CD14-positive monocyte (primary cell): ENCODE data around the gene DCAKD. TPM values are rescaled to one million over a fixed set of nuclear protein-coding genes. Genes with fewer than 3 reads are reported as not detected.

Experiments
- DNase-seq, 3 donors: peaks; one replicate each; pipeline ENCODE4 v3.0.0-alpha.2; 2011 to 2022
- H2AFZ ChIP-seq: 2 replicates; pipeline ENCODE4 v1.6.0; 2012; ENCODE audit warnings: mild to moderate bottlenecking, low read depth, low read length, inconsistent platforms; ENCODE audit not compliant: insufficient read depth, poor library complexity, severe bottlenecking
- H3K27ac ChIP-seq, 2 donors: 1 replicate in 1 of 2; 2 replicates in 1 of 2; pipeline ENCODE4 v1.5.1; 2012 to 2013; ENCODE audit warnings: low read length in 2 of 2, control low read depth in 1 of 2, inconsistent platforms in 1 of 2, low read depth in 1 of 2, mild to moderate bottlenecking in 1 of 2
- H3K27me3 ChIP-seq, 2 donors: one replicate each; pipeline versions ENCODE4 v1.6.0 to v1.6.1; 2011 to 2013; ENCODE audit warnings: low read length in 2 of 2; ENCODE audit not compliant: control insufficient read depth in 2 of 2, insufficient read depth in 2 of 2
- H3K36me3 ChIP-seq, 2 donors: replicated peaks in 1 of 2; 1 replicate in 1 of 2; 2 replicates in 1 of 2; pipeline versions ENCODE4 v1.5.1 to v1.6.1; 2012 to 2013; ENCODE audit warnings: low read length in 2 of 2, control low read depth in 1 of 2, inconsistent platforms in 1 of 2, mild to moderate bottlenecking in 1 of 2; ENCODE audit not compliant: insufficient read depth in 2 of 2, control insufficient read depth in 1 of 2
- H3K4me1 ChIP-seq, 2 donors: 1 replicate in 1 of 2; 2 replicates in 1 of 2; pipeline versions ENCODE4 v1.5.1 to v1.6.1; 2012 to 2013; ENCODE audit warnings: low read length in 2 of 2, control low read depth in 1 of 2, inconsistent platforms in 1 of 2, mild to moderate bottlenecking in 1 of 2, moderate library complexity in 1 of 2; ENCODE audit not compliant: insufficient read depth in 2 of 2, control insufficient read depth in 1 of 2
- H3K4me2 ChIP-seq: replicated peaks from 2 replicates; pipeline ENCODE3; 2012; ENCODE audit warnings: low read length, moderate library complexity, mild to moderate bottlenecking; ENCODE audit not compliant: poor library complexity, severe bottlenecking; ENCODE audit errors: extremely low read depth
- H3K4me3 ChIP-seq, 3 experiments: fragments of 200-600 bp in 1 of 3; sonication (generic) in 1 of 3; replicated peaks in 1 of 3; 1 replicate in 2 of 3; 2 replicates in 1 of 3; pipeline ENCODE4 v1.5.1; 2011 to 2013; ENCODE audit warnings: low read length in 3 of 3, mild to moderate bottlenecking in 3 of 3, control low read depth in 2 of 3, low read depth in 2 of 3, inconsistent platforms in 1 of 3, moderate library complexity in 1 of 3
- H3K79me2 ChIP-seq: 2 replicates; pipeline ENCODE4 v1.6.0; 2012; ENCODE audit warnings: mild to moderate bottlenecking, control low read depth, inconsistent platforms, low read length, moderate library complexity; ENCODE audit not compliant: insufficient read depth
- H3K9ac ChIP-seq: 2 replicates; pipeline ENCODE4 v1.6.0; 2017; ENCODE audit warnings: low read length, mild to moderate bottlenecking; ENCODE audit not compliant: insufficient read depth, poor library complexity, severe bottlenecking
- H3K9me3 ChIP-seq, 2 donors: replicated peaks in 1 of 2; 1 replicate in 1 of 2; 2 replicates in 1 of 2; pipeline versions ENCODE4 v1.5.1 to v1.6.1; 2012 to 2013; ENCODE audit warnings: low read length in 2 of 2, control low read depth in 1 of 2; ENCODE audit not compliant: control insufficient read depth in 1 of 2, insufficient read depth in 1 of 2
- H4K20me1 ChIP-seq: 2 replicates; pipeline ENCODE4 v1.6.0; 2012; ENCODE audit warnings: mild to moderate bottlenecking, low read length, control low read depth, moderate library complexity; ENCODE audit not compliant: insufficient read depth
- H3K27ac Mint-ChIP-seq, 7 donors: one replicate each; pipeline ENCODE4 v1.8.0; 2020; ENCODE audit warnings: mild to moderate bottlenecking in 7 of 7, mixed read lengths in 7 of 7, moderate library complexity in 6 of 7, inconsistent platforms in 2 of 7
- H3K27me3 Mint-ChIP-seq, 3 donors: one replicate each; pipeline ENCODE4 v1.8.0; 2021 to 2022; ENCODE audit warnings: low read depth in 3 of 3, mild to moderate bottlenecking in 3 of 3, mixed read lengths in 3 of 3, moderate library complexity in 3 of 3, inconsistent platforms in 1 of 3
- H3K36me3 Mint-ChIP-seq, 2 donors: one replicate each; pipeline ENCODE4 v1.8.0; 2020; ENCODE audit warnings: mixed read lengths in 2 of 2, inconsistent platforms in 1 of 2, mild to moderate bottlenecking in 1 of 2
- H3K4me1 Mint-ChIP-seq: one replicate; pipeline ENCODE4 v1.8.0; 2020; ENCODE audit warnings: mild to moderate bottlenecking, mixed read lengths
- H3K4me3 Mint-ChIP-seq, 2 donors: one replicate each; pipeline ENCODE4 v1.8.0; 2020; ENCODE audit warnings: mild to moderate bottlenecking in 2 of 2, mixed read lengths in 2 of 2, moderate library complexity in 1 of 2
- H3K9me3 Mint-ChIP-seq, 7 donors: one replicate each; pipeline ENCODE4 v1.8.0; 2020 to 2022; ENCODE audit warnings: mixed read lengths in 7 of 7, mild to moderate bottlenecking in 6 of 7, moderate library complexity in 6 of 7, inconsistent platforms in 2 of 7
- CTCF ChIP-seq: fragments of 200-600 bp; IDR thresholded peaks from one replicate; pipeline ENCODE4 v1.8.0; 2022; ENCODE audit warnings: antibody characterized with exemption, mild to moderate bottlenecking
- WGBS: methylation state at CpG from one replicate; pipeline ENCODE4 v1.1.5; 2013; ENCODE audit warnings: missing lambda C conversion rate; ENCODE audit not compliant: insufficient coverage; 5-methylcytosine and 5-hydroxymethylcytosine counted together
- intact Hi-C, 2 donors: fragments of 100-400 bp; cut with micrococcal nuclease; formaldehyde crosslinking; loops; one replicate each; pipeline versions ENCODE4 v1.15.0 to v1.15.1; 2023
- polyA plus RNA-seq, 3 donors: library from polyadenylated mRNA; depleted of rRNA in 1 of 3; unstranded in 2 of 3; stranded (reverse) in 1 of 3; fragments of 300-500 nt in 2 of 3; fragments of >200 nt in 1 of 3; fragmentation: Illumina TruSeq in 2 of 3; gene quantifications; 1 replicate in 2 of 3; 2 replicates in 1 of 3; pipeline ENCODE4 v1.2.3, GENCODE V29; 2012 to 2021

DCAKD gene
- polyA plus RNA-seq, 3 donors: 6.6 to 10.0 (median 8.7) TPM

GRCh38 chr17:45092911-45093430 is 41.5 kb upstream of the DCAKD start:
- Mint-ChIP-seq H3K9me3 (no peaks in the 10 kb centered on the region), H3K36me3 (peaks cover 83 to 100% of the 10 kb centered on the region in 2 donors), H3K4me1 (no peaks in the 10 kb centered on the region), H3K4me3 (no peak overlapping the region), H3K27me3 (peaks cover 0 to 2% (median 2%) of the 10 kb centered on the region in 3 donors), H3K27ac (peak overlapping the region in 3 of 7 donors; percentile 15 to 37 (median 17))
- Histone ChIP-seq H3K4me2 (no peak overlapping the region), H3K79me2 (peaks cover 2% of the 10 kb centered on the region), H2AFZ (no peak overlapping the region), H4K20me1 (peaks cover 59% of the 10 kb centered on the region), H3K9me3 (no peaks in the 10 kb centered on the region), H3K27ac (no peak overlapping the region), H3K36me3 (peaks cover 89 to 100% of the 10 kb centered on the region in 2 donors), H3K9ac (no peak overlapping the region), H3K27me3 (no peaks in the 10 kb centered on the region), H3K4me3 (no peak overlapping the region), H3K4me1 (no peaks in the 10 kb centered on the region)
- intact Hi-C loops: loop anchor here in 1 of 2 donors (10.0 kb wide), 1 partner anchor 168 kb away; no protein-coding TSS in a partner anchor
- WGBS: 92% methylated on average over 4 of the region's 6 CpGs
- DNase-seq: no peak
- TF ChIP-seq CTCF: no peak

GRCh38 chr17:45091778-45092425 is 40.5 kb upstream of the DCAKD start:
- Histone ChIP-seq H3K27me3 (no peaks in the 10 kb centered on the region), H3K36me3 (peaks cover 89 to 100% of the 10 kb centered on the region in 2 donors), H2AFZ (no peak overlapping the region), H3K4me3 (no peak overlapping the region), H4K20me1 (peaks cover 59% of the 10 kb centered on the region), H3K9me3 (no peaks in the 10 kb centered on the region), H3K4me1 (no peaks in the 10 kb centered on the region), H3K9ac (no peak overlapping the region), H3K27ac (no peak overlapping the region), H3K79me2 (peaks cover 2% of the 10 kb centered on the region), H3K4me2 (no peak overlapping the region)
- TF ChIP-seq CTCF: no peak
- no peak for DNase-seq
- 95% methylated on average over 9 of the region's 11 CpGs for WGBS
- H3K27me3 Mint-ChIP-seq: peaks cover 0 to 2% (median 2%) of the 10 kb centered on the region in 3 donors
- intact Hi-C loops: loop anchor here in 1 of 2 donors (10.0 kb wide), 1 partner anchor 167 kb away; no protein-coding TSS in a partner anchor
- H3K9me3 Mint-ChIP-seq: no peaks in the 10 kb centered on the region
- no peak overlapping the region for H3K4me3 Mint-ChIP-seq
- H3K27ac Mint-ChIP-seq: peak overlapping the region in 1 of 7 donors; percentile 2
- H3K4me1 Mint-ChIP-seq: no peaks in the 10 kb centered on the region
- H3K36me3 Mint-ChIP-seq: peaks cover 82 to 100% of the 10 kb centered on the region in 2 donors
